Fibroblast of mammary gland (primary cell): ENCODE data around the gene DNAJC30.

Experiments
- DNase-seq: peaks from one replicate; pipeline ENCODE4 v3.0.0-alpha.2; 2010; ENCODE audit warnings: low read depth
- H3K4me3 ChIP-seq: 2 replicates; pipeline ENCODE4 v1.5.1; 2011; ENCODE audit warnings: low read depth, mild to moderate bottlenecking, low read length, moderate library complexity; ENCODE audit not compliant: control insufficient read depth
- CTCF ChIP-seq: conservative IDR thresholded peaks from 2 replicates; pipeline ENCODE4 v1.5.1; 2011; ENCODE audit warnings: low read depth, low read length, inconsistent platforms; ENCODE audit not compliant: control insufficient read depth, insufficient read depth

Gene DNAJC30

GRCh38 chr7:73683056-73683787 is at the start of gene DNAJC30, which contains the start of gene BUD23:
TSS of gene DNAJC30 (minus strand) at chr7:73683453. CDS start at chr7:73683423, 30 bp downstream.
TSS of gene BUD23 (plus strand) at chr7:73683597. CDS start at chr7:73683626, 29 bp downstream.
- TF ChIP-seq CTCF: no peak
- DNase-seq: peak; percentile 93
- peak within 1 kb of the TSS; percentile 99 for H3K4me3 ChIP-seq

GRCh38 chr7:73732397-73732796 is 49.1 kb upstream of the DNAJC30 start:
- H3K4me3 ChIP-seq: no peak overlapping the region
- DNase-seq: no peak
- no peak for TF ChIP-seq CTCF

- TF ChIP-seq CTCF: no peak
- DNase-seq: no peak
- no peak overlapping the region for H3K4me3 ChIP-seq
These were observed 47.2 kb upstream of the DNAJC30 start for GRCh38 chr7:73730485-73730884.

- no peak for TF ChIP-seq CTCF
These were observed 45.3 kb upstream of the DNAJC30 start for GRCh38 chr7:73728551-73728950.

GRCh38 chr7:73727952-73728351 is 44.7 kb upstream of the DNAJC30 start:
- TF ChIP-seq CTCF: no peak

More at GRCh38 chr7:73728551-73728950, 45.3 kb upstream of the DNAJC30 start:
- no peak overlapping the region for H3K4me3 ChIP-seq
- DNase-seq: no peak

GRCh38 chr7:73726083-73726466 is 42.8 kb upstream of the DNAJC30 start:
- H3K4me3 ChIP-seq: no peak overlapping the region
- TF ChIP-seq CTCF: no peak
- no peak for DNase-seq

More at GRCh38 chr7:73727952-73728351, 44.7 kb upstream of the DNAJC30 start:
- H3K4me3 ChIP-seq: no peak overlapping the region
- DNase-seq: no peak

- no peak for DNase-seq
- no peak for TF ChIP-seq CTCF
- no peak overlapping the region for H3K4me3 ChIP-seq
These were observed 40.6 kb upstream of the DNAJC30 start for GRCh38 chr7:73723813-73724212.
